T-helper 17 cell (primary cell): ENCODE results near the gene CACNA2D3. TPM values are rescaled to one million over a fixed set of nuclear protein-coding genes. Genes with fewer than 3 reads are reported as not detected.

Experiments
- ATAC-seq: fragments of 150-1000 bp; cut with Tn5 transposase; 2 replicates; pipeline ENCODE4 v1.10.0; 2021; ENCODE audit warnings: mild to moderate bottlenecking, moderate library complexity
- DNase-seq, 3 donors: peaks; one replicate each; pipeline versions ENCODE4 v3.0.0 to v3.0.0-alpha.2; 2020 to 2021
- H3K9me3 ChIP-seq: one replicate; pipeline ENCODE4 v1.7.0; 2013; ENCODE audit warnings: low read length, mild to moderate bottlenecking; ENCODE audit not compliant: control insufficient read depth, poor library complexity, severe bottlenecking
- H3K27ac Mint-ChIP-seq: one replicate; pipeline ENCODE4 v1.8.0; 2022; ENCODE audit warnings: mild to moderate bottlenecking, moderate library complexity, mixed read lengths
- H3K27me3 Mint-ChIP-seq: one replicate; pipeline ENCODE4 v1.8.0; 2022; ENCODE audit warnings: mixed read lengths
- H3K36me3 Mint-ChIP-seq: one replicate; pipeline ENCODE4 v1.8.0; 2022; ENCODE audit warnings: low read depth, mixed read lengths
- H3K4me1 Mint-ChIP-seq: one replicate; pipeline ENCODE4 v1.8.0; 2022; ENCODE audit warnings: mild to moderate bottlenecking, mixed read lengths
- H3K4me3 Mint-ChIP-seq: one replicate; pipeline ENCODE4 v1.8.0; 2022; ENCODE audit warnings: mild to moderate bottlenecking, moderate library complexity, mixed read lengths
- total RNA-seq, 4 donors: library from RNA in 2 of 4; stranded (reverse) in 2 of 4; gene quantifications; one replicate each; pipeline ENCODE4 v1.2.3 and lab custom pipeline; 2022 to 2026

Gene CACNA2D3
- total RNA-seq: under 1 TPM in 1 of 2 donors, not detected in 1; 0.08 TPM
- 0 to 0.15 reads per million in 2 donors for total RNA-seq (lab: John Stamatoyannopoulos, UW)

GRCh38 chr3:54122324-54123002, at the start of gene CACNA2D3:
TSS of gene CACNA2D3 (plus strand) at chr3:54122552.
- Mint-ChIP-seq H3K27me3 (peaks cover 51% of the 10 kb centered on the region), H3K4me3 (peak within 1 kb of the TSS; percentile 70), H3K4me1 (no peaks in the 10 kb centered on the region), H3K27ac (no peak within 1 kb of the TSS), H3K36me3 (no peaks in the 10 kb centered on the region)
- ATAC-seq (no peak), DNase-seq (no peak)
- H3K9me3 ChIP-seq: no peaks in the 10 kb centered on the region

DNA sequence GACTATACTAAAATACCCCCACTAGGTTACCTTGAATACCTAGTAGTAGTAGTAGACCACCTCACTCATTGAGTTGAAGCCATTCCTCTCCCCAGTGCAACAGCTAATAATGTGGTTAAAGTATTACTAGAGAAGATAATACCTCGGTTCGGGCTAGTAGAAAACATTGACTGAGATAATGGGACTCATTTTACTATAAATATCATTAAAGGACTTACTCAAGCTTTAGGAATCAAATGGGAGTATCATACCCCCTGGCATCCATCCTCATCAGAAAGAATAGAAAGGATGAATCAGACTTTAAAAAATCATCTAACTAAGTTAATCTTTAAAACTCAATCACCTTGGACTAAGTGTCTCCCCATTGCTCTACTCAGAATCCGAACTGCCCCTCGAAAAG, 49.0 kb upstream of the CACNA2D3 start:
- Mint-ChIP-seq H3K27ac (no peak overlapping the region), H3K27me3 (peaks cover 6% of the 10 kb centered on the region), H3K4me1 (no peaks in the 10 kb centered on the region), H3K36me3 (no peaks in the 10 kb centered on the region), H3K4me3 (no peak overlapping the region)
- no peaks in the 10 kb centered on the region for H3K9me3 ChIP-seq
- no peak for ATAC-seq
- DNase-seq: no peak

- no peak for DNase-seq
- no peak for ATAC-seq
- H3K4me1 Mint-ChIP-seq: no peaks in the 10 kb centered on the region
Measured at GRCh38 chr3:54079314-54079713, 43.0 kb upstream of the CACNA2D3 start.

GRCh38 chr3:54079730-54080325, 42.5 kb upstream of the CACNA2D3 start:
- DNase-seq (no peak), ATAC-seq (no peak)
- Mint-ChIP-seq H3K27me3 (peaks cover 21% of the 10 kb centered on the region), H3K36me3 (no peaks in the 10 kb centered on the region), H3K4me1 (no peaks in the 10 kb centered on the region), H3K27ac (no peak overlapping the region), H3K4me3 (no peak overlapping the region)
- no peaks in the 10 kb centered on the region for H3K9me3 ChIP-seq

More at GRCh38 chr3:54079314-54079713, 43.0 kb upstream of the CACNA2D3 start:
- Mint-ChIP-seq H3K36me3 (no peaks in the 10 kb centered on the region), H3K27me3 (peaks cover 16% of the 10 kb centered on the region), H3K27ac (no peak overlapping the region), H3K4me3 (no peak overlapping the region)
- no peaks in the 10 kb centered on the region for H3K9me3 ChIP-seq

DNA sequence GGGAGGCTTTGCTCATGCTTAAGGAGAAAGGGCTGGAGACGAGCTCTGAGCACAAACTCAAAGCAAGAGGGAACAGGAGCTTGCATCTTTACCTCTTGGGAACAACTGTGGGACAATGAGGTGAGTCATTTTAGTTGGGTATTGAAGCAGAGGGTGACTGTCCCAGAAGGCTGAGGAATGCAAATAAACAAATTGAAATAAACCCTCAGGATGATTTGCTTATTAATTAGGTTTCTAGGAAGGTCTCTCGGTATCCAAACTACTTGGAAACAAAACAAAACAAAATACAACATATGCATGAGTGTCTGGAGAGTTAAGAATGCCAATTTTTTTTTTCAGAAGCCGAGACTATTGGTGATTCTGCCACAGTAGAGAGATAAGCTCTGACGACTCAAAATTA, 38.4 kb upstream of the CACNA2D3 start:
- Mint-ChIP-seq H3K4me3 (no peak overlapping the region), H3K4me1 (peaks cover 4% of the 10 kb centered on the region), H3K36me3 (peaks cover 2% of the 10 kb centered on the region), H3K27ac (no peak overlapping the region), H3K27me3 (peaks cover 53% of the 10 kb centered on the region)
- no peaks in the 10 kb centered on the region for H3K9me3 ChIP-seq
- ATAC-seq: no peak
- DNase-seq: no peak

DNA sequence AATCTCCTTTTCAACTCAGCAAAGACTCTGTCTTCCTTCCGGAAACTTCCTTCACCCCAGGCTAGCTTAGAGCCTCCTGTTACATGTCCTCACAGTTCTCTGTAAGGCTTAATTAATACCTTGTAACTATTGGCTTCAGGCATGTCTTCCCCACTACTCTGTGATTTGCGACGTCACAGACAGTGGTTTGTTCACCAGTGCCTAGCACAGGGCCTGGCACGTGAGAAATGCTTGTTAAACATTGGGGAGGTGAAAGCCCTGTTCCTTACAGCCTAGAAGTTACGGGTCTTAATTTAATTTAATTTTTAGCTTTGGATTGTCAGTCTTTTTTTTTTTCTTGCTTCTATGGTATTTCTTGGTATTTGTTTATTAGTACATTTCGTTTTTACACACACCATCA, 36.4 kb upstream of the CACNA2D3 start:
- Mint-ChIP-seq H3K36me3 (peaks cover 2% of the 10 kb centered on the region), H3K4me1 (peaks cover 4% of the 10 kb centered on the region), H3K27me3 (peaks cover 65% of the 10 kb centered on the region), H3K27ac (no peak overlapping the region), H3K4me3 (no peak overlapping the region)
- ATAC-seq (no peak), DNase-seq (no peak)
- H3K9me3 ChIP-seq: no peaks in the 10 kb centered on the region

- H3K4me3 Mint-ChIP-seq: no peak overlapping the region
- H3K9me3 ChIP-seq: no peaks in the 10 kb centered on the region
- no peak for DNase-seq
- peaks cover 2% of the 10 kb centered on the region for H3K36me3 Mint-ChIP-seq
- peaks cover 4% of the 10 kb centered on the region for H3K4me1 Mint-ChIP-seq
- peaks cover 65% of the 10 kb centered on the region for H3K27me3 Mint-ChIP-seq
- ATAC-seq: no peak
- no peak overlapping the region for H3K27ac Mint-ChIP-seq
Measured at GRCh38 chr3:54086652-54087405, 35.5 kb upstream of the CACNA2D3 start.

DNA sequence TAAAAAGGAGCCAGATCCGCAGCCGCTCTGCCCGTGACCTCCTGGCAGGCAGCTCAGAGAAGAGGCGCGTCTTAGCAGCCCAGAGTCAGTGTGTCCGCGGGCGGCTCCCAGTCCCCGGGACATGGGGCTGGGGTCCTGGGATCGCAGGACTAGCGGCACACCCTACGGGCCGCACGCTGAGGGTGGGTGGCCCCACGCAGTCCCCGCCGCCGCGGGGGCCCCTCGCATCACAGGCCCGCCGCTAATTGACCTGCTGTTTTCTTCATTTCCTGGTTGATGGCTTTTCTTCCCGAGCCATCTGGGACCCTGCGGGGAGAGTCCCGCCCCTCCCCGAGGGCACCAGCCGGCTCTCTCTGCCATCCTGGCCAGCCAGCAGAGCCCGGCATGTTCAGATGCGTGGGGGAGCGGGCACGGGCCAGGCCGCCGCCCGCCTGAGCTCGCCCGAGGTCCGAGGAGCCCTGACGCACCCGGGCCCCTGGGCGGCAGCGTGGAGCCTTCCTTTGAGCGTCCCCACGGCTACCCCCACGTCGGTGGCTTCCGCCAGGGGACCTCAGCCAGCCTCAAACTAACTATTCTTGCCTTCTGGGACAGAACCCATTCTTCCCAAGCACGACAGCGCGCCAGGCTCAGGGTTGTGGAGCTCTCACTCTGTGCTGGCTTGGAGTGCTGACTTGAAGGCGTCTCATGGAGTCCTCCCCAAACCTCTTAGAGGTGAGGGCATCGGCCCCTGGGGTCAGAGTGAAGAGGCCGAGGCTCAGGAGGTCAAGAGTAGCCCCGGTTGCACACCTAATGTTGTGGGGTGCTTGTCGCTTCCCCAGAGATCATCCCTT, 34.6 kb upstream of the CACNA2D3 start:
- no peaks in the 10 kb centered on the region for H3K9me3 ChIP-seq
- Mint-ChIP-seq H3K4me3 (no peak overlapping the region), H3K27me3 (peaks cover 60% of the 10 kb centered on the region), H3K36me3 (peaks cover 2% of the 10 kb centered on the region), H3K4me1 (peaks cover 4% of the 10 kb centered on the region), H3K27ac (no peak overlapping the region)
- ATAC-seq (no peak), DNase-seq (no peak)

GRCh38 chr3:54093491-54094248, 28.7 kb upstream of the CACNA2D3 start:
- Mint-ChIP-seq H3K4me1 (no peaks in the 10 kb centered on the region), H3K4me3 (no peak overlapping the region), H3K27me3 (peaks cover 11% of the 10 kb centered on the region), H3K36me3 (no peaks in the 10 kb centered on the region), H3K27ac (no peak overlapping the region)
- ATAC-seq (no peak), DNase-seq (no peak)
- no peaks in the 10 kb centered on the region for H3K9me3 ChIP-seq

DNA sequence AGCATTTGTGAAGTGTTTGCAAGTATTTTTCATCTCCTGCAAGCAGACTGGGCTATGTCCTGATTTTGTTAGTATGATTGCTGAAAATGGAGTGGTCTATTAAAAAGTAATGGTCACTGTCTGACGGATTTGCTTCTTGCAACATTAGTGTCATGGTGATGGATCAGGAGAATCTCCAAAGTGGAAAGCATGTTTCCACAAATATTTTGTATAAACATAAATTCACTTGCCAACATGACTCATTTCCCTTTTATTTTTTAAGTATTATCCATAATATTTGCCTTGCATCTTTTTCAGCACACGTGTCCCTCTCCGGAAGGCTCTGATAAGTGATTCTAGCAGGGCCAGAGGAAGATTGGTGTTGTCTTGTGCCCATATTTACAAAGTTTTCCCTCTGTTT, 27.4 kb upstream of the CACNA2D3 start:
- no peak overlapping the region for H3K27ac Mint-ChIP-seq
- no peak for ATAC-seq
- no peaks in the 10 kb centered on the region for H3K9me3 ChIP-seq
- peaks cover 2% of the 10 kb centered on the region for H3K4me1 Mint-ChIP-seq
- DNase-seq: no peak
- no peaks in the 10 kb centered on the region for H3K36me3 Mint-ChIP-seq
- H3K4me3 Mint-ChIP-seq: no peak overlapping the region
- peaks cover 7% of the 10 kb centered on the region for H3K27me3 Mint-ChIP-seq

- Mint-ChIP-seq H3K27me3 (no peaks in the 10 kb centered on the region), H3K4me3 (no peak overlapping the region), H3K27ac (no peak overlapping the region), H3K36me3 (no peaks in the 10 kb centered on the region), H3K4me1 (peaks cover 2% of the 10 kb centered on the region)
- DNase-seq: no peak
- no peak for ATAC-seq
- H3K9me3 ChIP-seq: no peaks in the 10 kb centered on the region
Measured at GRCh38 chr3:54099381-54099780, 23.0 kb upstream of the CACNA2D3 start.

DNA sequence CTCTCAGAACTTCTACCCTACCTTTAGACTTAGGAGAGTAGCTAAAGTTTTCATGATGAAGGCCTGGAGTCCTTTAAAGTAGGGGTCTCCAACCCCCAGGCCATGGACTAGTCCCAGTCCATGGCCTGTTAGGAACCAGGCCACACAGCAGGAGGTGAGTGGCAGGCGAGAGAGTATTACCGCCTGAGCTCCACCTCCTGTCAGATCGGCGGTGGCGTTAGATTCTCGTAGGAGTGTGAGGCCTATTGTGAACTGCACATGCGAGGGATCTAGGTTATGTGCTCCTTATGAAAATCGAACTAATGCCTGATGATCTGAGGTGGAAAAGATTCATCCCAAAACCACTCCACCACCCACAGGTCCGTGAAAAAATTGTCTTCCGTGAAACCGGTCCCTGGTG, 18.3 kb upstream of the CACNA2D3 start:
- H3K4me1 Mint-ChIP-seq: no peaks in the 10 kb centered on the region
- no peak overlapping the region for H3K27ac Mint-ChIP-seq
- no peak overlapping the region for H3K4me3 Mint-ChIP-seq
- H3K36me3 Mint-ChIP-seq: no peaks in the 10 kb centered on the region
- H3K9me3 ChIP-seq: no peaks in the 10 kb centered on the region
- peaks cover 11% of the 10 kb centered on the region for H3K27me3 Mint-ChIP-seq
- DNase-seq (no peak), ATAC-seq (no peak)
